Muscle of leg (tissue), 11 donors: ENCODE measurements around the gene BTN2A1. TPM values are rescaled to one million over a fixed set of nuclear protein-coding genes. Genes with fewer than 3 reads are reported as not detected.

ENCODE experiments used
- DNase-seq: peaks from one replicate; pipeline ENCODE4 v3.0.0; 2013
- H3K27ac ChIP-seq: one replicate; pipeline ENCODE4 v1.5.1; 2013; ENCODE audit warnings: mild to moderate bottlenecking, low read length, control low read depth
- H3K27me3 ChIP-seq: one replicate; pipeline ENCODE4 v1.6.1; 2013; ENCODE audit warnings: low read length; ENCODE audit not compliant: control insufficient read depth, insufficient read depth
- H3K36me3 ChIP-seq: one replicate; pipeline ENCODE4 v1.6.1; 2013; ENCODE audit warnings: low read length; ENCODE audit not compliant: control insufficient read depth, insufficient read depth
- H3K4me1 ChIP-seq: one replicate; pipeline ENCODE4 v1.6.1; 2013; ENCODE audit warnings: low read length; ENCODE audit not compliant: control insufficient read depth, insufficient read depth
- H3K4me3 ChIP-seq: one replicate; pipeline ENCODE4 v1.5.1; 2013; ENCODE audit warnings: low read length, control low read depth
- H3K9me3 ChIP-seq: replicated peaks from 2 replicates; pipeline ENCODE4 v1.6.1; 2013; ENCODE audit warnings: low read depth, low read length; ENCODE audit not compliant: control insufficient read depth
- WGBS: methylation state at CpG from one replicate; pipeline ENCODE4 v1.1.5; 2013; ENCODE audit warnings: missing lambda C conversion rate; ENCODE audit not compliant: insufficient coverage; 5-methylcytosine and 5-hydroxymethylcytosine counted together
- polyA plus RNA-seq, 8 donors: library from polyadenylated mRNA; unstranded; fragments of 120-200 nt; gene quantifications; one replicate each; pipeline versions ENCODE4 v1.2.1 to v1.2.3, GENCODE V29; 2013; ENCODE audit warnings: inconsistent platforms in 1 of 8, low replicate concordance in 1 of 8; ENCODE audit not compliant: insufficient read length in 8 of 8, insufficient read depth in 1 of 8
- total RNA-seq: library from RNA; stranded (reverse); fragments of 120-200 nt; gene quantifications from one replicate; pipeline ENCODE4 v1.2.4, GENCODE V29; 2013

Gene BTN2A1
- total and polyA plus RNA-seq, 9 donors: 13.8 to 28.1 (median 25.3) TPM

GRCh38 chr6:26464416-26465131 lies 6.8 kb downstream of the BTN2A1 start:
- Histone ChIP-seq H3K4me1 (peaks cover 10% of the 10 kb centered on the region), H3K9me3 (no peaks in the 10 kb centered on the region), H3K27ac (no peak overlapping the region), H3K27me3 (no peaks in the 10 kb centered on the region), H3K4me3 (no peak overlapping the region), H3K36me3 (peaks cover 87% of the 10 kb centered on the region)
- WGBS: 98% methylated on average over 7 of the region's 7 CpGs
- no peak for DNase-seq

- H3K9me3 ChIP-seq: no peaks in the 10 kb centered on the region
- peaks cover 77% of the 10 kb centered on the region for H3K36me3 ChIP-seq
- no peak overlapping the region for H3K4me3 ChIP-seq
- no peaks in the 10 kb centered on the region for H3K27me3 ChIP-seq
- peaks cover 3% of the 10 kb centered on the region for H3K4me1 ChIP-seq
- WGBS: no CpG with 5 or more reads among the region's 3 CpGs
- no peak for DNase-seq
- no peak overlapping the region for H3K27ac ChIP-seq
These were observed 8.0 kb downstream of the BTN2A1 start for GRCh38 chr6:26465776-26466175.

- Histone ChIP-seq H3K4me1 (no peaks in the 10 kb centered on the region), H3K36me3 (peaks cover 52% of the 10 kb centered on the region)
- 83% methylated on average over 1 of the region's 2 CpGs for WGBS
These were observed 11.1 kb downstream of the BTN2A1 start for GRCh38 chr6:26468829-26469228.

DNA sequence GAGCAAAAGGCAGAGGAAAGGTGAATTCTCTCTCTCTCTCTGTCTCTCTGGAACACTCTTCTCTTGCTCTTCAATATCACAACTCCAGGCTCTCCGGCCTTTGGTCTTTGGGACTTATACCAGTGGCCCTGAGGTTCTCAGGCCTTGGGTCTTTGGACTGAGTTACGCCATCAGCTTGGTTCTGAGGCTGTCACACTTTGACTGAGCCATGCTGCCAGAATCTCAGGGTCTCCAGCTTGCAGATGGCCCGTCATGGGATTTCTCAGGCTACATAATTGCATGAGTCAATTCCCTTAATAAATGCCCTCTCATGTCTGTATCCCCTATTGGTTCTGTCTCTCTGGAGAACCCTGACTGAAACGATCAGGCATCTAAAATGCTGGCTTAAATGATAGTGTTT lies 12.9 kb downstream of the BTN2A1 start:
- peaks cover 6% of the 10 kb centered on the region for H3K9me3 ChIP-seq
- H3K27me3 ChIP-seq: no peaks in the 10 kb centered on the region
- no peak overlapping the region for H3K4me3 ChIP-seq
- H3K27ac ChIP-seq: no peak overlapping the region
- DNase-seq: no peak
- H3K4me1 ChIP-seq: peaks cover 9% of the 10 kb centered on the region
- peaks cover 34% of the 10 kb centered on the region for H3K36me3 ChIP-seq
- WGBS: 95% methylated on average over 3 of the region's 4 CpGs

More at GRCh38 chr6:26468829-26469228, 11.1 kb downstream of the BTN2A1 start:
- Histone ChIP-seq H3K9me3 (peaks cover 6% of the 10 kb centered on the region), H3K27me3 (no peaks in the 10 kb centered on the region), H3K4me3 (no peak overlapping the region), H3K27ac (no peak overlapping the region)
- DNase-seq: no peak

DNA sequence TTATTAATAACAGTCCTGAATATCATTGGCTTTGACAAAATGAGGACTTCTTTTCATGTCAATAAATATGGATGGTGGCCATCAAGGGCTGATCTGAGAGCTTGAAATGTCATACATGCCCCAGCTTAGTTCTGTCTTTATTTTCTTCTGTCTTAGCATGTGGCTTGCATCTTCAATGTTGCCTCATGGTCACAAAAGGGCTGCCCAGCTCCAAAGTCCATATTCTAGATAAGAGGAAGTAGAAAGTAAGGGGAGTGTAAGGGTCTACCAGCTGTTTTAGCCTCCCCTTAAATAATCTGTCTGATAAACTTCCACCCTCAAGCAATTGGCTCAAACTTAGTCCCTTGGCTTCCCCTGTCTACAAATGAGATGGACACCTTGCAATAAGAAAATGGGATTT lies 14.2 kb downstream of the BTN2A1 start:
- Histone ChIP-seq H3K9me3 (peaks cover 6% of the 10 kb centered on the region), H3K4me1 (peaks cover 9% of the 10 kb centered on the region), H3K4me3 (no peak overlapping the region), H3K27me3 (no peaks in the 10 kb centered on the region), H3K27ac (no peak overlapping the region), H3K36me3 (peaks cover 21% of the 10 kb centered on the region)
- DNase-seq: no peak

GRCh38 chr6:26472549-26473290 lies 15.0 kb downstream of the BTN2A1 start:
- Histone ChIP-seq H3K27ac (peak overlapping the region; percentile 93), H3K9me3 (peaks cover 6% of the 10 kb centered on the region), H3K27me3 (no peaks in the 10 kb centered on the region), H3K4me1 (peaks cover 12% of the 10 kb centered on the region), H3K36me3 (peaks cover 15% of the 10 kb centered on the region), H3K4me3 (no peak overlapping the region)
- no peak for DNase-seq
- 100% methylated on average over 2 of the region's 4 CpGs for WGBS

DNA sequence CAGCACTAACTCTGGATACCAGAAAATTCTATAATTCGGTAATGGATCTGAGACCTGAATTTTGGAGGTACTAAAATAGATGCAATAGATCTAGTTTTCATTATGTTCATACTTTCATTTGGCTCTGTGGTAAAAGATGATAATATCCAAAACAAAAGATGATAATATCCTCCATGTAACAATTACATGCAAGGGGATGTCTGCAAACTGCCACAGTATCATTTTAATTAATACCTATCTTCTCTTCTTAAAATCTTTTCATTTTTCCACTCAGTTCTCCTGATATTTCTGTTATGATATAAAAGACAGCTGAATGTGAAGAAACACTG lies 15.6 kb downstream of the BTN2A1 start:
- Histone ChIP-seq H3K4me1 (peaks cover 13% of the 10 kb centered on the region), H3K36me3 (peaks cover 8% of the 10 kb centered on the region), H3K9me3 (peaks cover 6% of the 10 kb centered on the region), H3K27me3 (no peaks in the 10 kb centered on the region), H3K4me3 (peak overlapping the region; percentile 45), H3K27ac (peak overlapping the region; percentile 93)
- no CpG with 5 or more reads among the region's 1 CpG for WGBS
- no peak for DNase-seq

DNA sequence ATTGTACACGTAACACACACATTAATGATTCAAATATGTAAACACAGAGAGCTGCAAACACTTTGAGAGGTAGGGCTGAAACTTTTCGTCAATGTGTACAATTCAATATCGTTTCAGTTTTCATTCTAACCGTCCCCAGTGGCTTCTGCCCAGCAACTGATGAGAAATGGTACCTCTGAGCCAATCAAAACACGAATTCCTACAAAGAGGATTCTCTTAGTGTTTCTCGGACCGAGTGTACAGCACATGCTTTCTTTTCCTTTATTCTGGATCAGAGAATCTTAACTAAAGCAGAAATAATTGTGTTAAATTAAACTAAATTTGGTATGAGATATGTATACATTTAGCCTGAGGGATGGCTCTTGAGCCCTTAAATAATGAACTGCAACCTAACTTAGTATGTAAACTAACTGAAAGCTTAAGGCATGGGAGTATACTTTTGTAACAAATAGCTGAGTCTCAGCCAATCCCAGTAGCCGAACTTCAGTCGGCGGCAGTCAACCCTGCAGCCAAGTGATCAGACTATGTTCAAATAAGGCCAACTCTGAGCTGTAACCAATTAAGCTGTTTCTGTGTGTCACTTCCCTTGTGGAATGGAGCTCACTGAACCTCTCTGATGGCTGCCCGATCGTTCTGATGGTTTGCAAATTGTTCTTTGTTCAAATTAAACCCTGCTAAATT lies 16.1 kb downstream of the BTN2A1 start:
- Histone ChIP-seq H3K9me3 (peaks cover 6% of the 10 kb centered on the region), H3K27ac (peak overlapping the region; percentile 93), H3K36me3 (peaks cover 3% of the 10 kb centered on the region), H3K4me1 (peaks cover 13% of the 10 kb centered on the region), H3K4me3 (peak overlapping the region; percentile 45), H3K27me3 (no peaks in the 10 kb centered on the region)
- peak; percentile 97 for DNase-seq
- 4% methylated on average over 5 of the region's 12 CpGs for WGBS

DNA sequence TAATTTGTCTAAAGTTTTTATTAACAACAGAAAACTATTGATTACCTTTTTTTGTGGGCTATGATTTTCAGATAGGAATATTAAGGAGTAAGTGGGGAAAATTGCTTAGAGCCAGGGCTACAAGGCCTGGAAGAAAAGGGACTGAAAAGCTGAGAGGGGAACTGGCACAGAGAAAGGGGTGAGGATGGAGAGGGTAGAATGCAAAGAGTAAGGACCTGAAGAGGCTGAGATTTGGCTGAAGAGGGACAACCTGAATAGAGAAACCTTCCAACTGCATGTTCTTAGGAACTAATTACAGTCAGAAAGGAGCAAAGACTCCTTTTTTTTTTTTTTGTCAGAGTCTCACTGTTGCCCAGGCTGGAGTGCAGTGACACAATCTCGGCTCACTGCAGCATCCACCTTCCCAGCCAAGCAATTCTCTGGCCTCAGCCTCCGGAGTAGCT lies 16.7 kb downstream of the BTN2A1 start:
- Histone ChIP-seq H3K36me3 (no peaks in the 10 kb centered on the region), H3K27ac (peak overlapping the region; percentile 93), H3K4me1 (peaks cover 13% of the 10 kb centered on the region), H3K4me3 (peak overlapping the region; percentile 45), H3K27me3 (no peaks in the 10 kb centered on the region), H3K9me3 (peaks cover 6% of the 10 kb centered on the region)
- WGBS: no CpG with 5 or more reads among the region's 2 CpGs
- peak; percentile 31 for DNase-seq
